MM.1S (cell line): ENCODE data around the gene HOXD1.

Experiments used
- DNase-seq: peaks from one replicate; pipeline ENCODE4 v3.0.0-alpha.2; 2015
- H2AFZ ChIP-seq: fragments of 300-600 bp; sonication (generic); 2 replicates; pipeline ENCODE4 v1.6.0; 2016; ENCODE audit warnings: antibody characterized with exemption, low read length
- H3F3A ChIP-seq: fragments of 300-600 bp; sonication (generic); 2 replicates; pipeline ENCODE4 v1.6.1; 2016; ENCODE audit warnings: mild to moderate bottlenecking, antibody characterized with exemption, low read length, moderate library complexity, mixed read lengths; ENCODE audit not compliant: insufficient read depth
- H3K27ac ChIP-seq: fragments of 300-600 bp; sonication (generic); 2 replicates; pipeline ENCODE4 v1.5.1; 2016; ENCODE audit warnings: mild to moderate bottlenecking, low read length
- H3K27me3 ChIP-seq: fragments of 300-600 bp; sonication (generic); replicated peaks from 2 replicates; pipeline ENCODE4 v1.6.0; 2016; ENCODE audit warnings: low read length; ENCODE audit not compliant: insufficient read depth
- H3K36me3 ChIP-seq: fragments of 300-600 bp; sonication (generic); replicated peaks from 2 replicates; pipeline ENCODE4 v1.6.1; 2016; ENCODE audit warnings: mild to moderate bottlenecking, low read length, mixed read lengths; ENCODE audit not compliant: insufficient read depth
- H3K4me1 ChIP-seq: fragments of 300-600 bp; sonication (generic); 2 replicates; pipeline ENCODE4 v1.6.1; 2016; ENCODE audit warnings: low read length, mixed read lengths
- H3K4me2 ChIP-seq: fragments of 300-600 bp; sonication (generic); 2 replicates; pipeline ENCODE4 v1.6.0; 2016; ENCODE audit warnings: low read depth, low read length
- H3K4me3 ChIP-seq: fragments of 300-600 bp; sonication (generic); 2 replicates; pipeline ENCODE4 v1.5.1; 2016; ENCODE audit warnings: low read length, mixed read lengths
- H3K79me2 ChIP-seq: fragments of 300-600 bp; sonication (generic); 2 replicates; pipeline ENCODE4 v1.6.1; 2016; ENCODE audit warnings: mixed run types, low read length, mixed read lengths
- H3K9ac ChIP-seq: fragments of 300-600 bp; sonication (generic); 2 replicates; pipeline ENCODE4 v1.6.1; 2016; ENCODE audit warnings: low read length, mixed read lengths
- H3K9me2 ChIP-seq: fragments of 300-600 bp; sonication (generic); replicated peaks from 2 replicates; pipeline ENCODE4 v1.6.1; 2016; ENCODE audit warnings: mild to moderate bottlenecking, low read length, mixed read lengths; ENCODE audit not compliant: insufficient read depth
- H3K9me3 ChIP-seq: fragments of 300-600 bp; sonication (generic); replicated peaks from 2 replicates; pipeline ENCODE4 v1.6.1; 2016; ENCODE audit warnings: mild to moderate bottlenecking, low read length, mixed read lengths; ENCODE audit not compliant: insufficient read depth
- H4K20me1 ChIP-seq: fragments of 300-600 bp; sonication (generic); 2 replicates; pipeline ENCODE4 v1.6.1; 2016; ENCODE audit warnings: mild to moderate bottlenecking, low read length, moderate library complexity, mixed read lengths; ENCODE audit not compliant: insufficient read depth
- CTCF ChIP-seq: fragments of 300-600 bp; sonication (generic); IDR thresholded peaks from 2 replicates; pipeline ENCODE4 v1.5.1; 2016; ENCODE audit warnings: antibody characterized with exemption, low read length, mixed read lengths
- EZH2 ChIP-seq: fragments of 300-600 bp; sonication (generic); optimal IDR thresholded peaks from 2 replicates; pipeline ENCODE3; 2017; ENCODE audit warnings: low read depth, mild to moderate bottlenecking, antibody characterized with exemption, low read length, mixed read lengths
- EZH2phosphoT487 ChIP-seq: fragments of 300-600 bp; sonication (generic); IDR thresholded peaks from 2 replicates; pipeline ENCODE4 v1.6.1; 2018; ENCODE audit warnings: antibody characterized with exemption, low read length

HOXD1 gene

GRCh38 chr2:176175709-176176607 is 12.5 kb upstream of the HOXD1 start:
- no peak overlapping the region for H3K9ac ChIP-seq
- no peak for DNase-seq
- no peaks in the 10 kb centered on the region for H4K20me1 ChIP-seq

GRCh38 chr2:176177580-176178037 is 10.9 kb upstream of the HOXD1 start:
- no peaks in the 10 kb centered on the region for H3K9me2 ChIP-seq
- H3K4me1 ChIP-seq = no peaks in the 10 kb centered on the region
- H3K4me3 ChIP-seq = peak overlapping the region; percentile 63
- H3K4me2 ChIP-seq = peak overlapping the region; percentile 65
- H3K9ac ChIP-seq = no peak overlapping the region
- DNase-seq = no peak
- no peaks in the 10 kb centered on the region for H3K9me3 ChIP-seq
- H3K27me3 ChIP-seq = no peaks in the 10 kb centered on the region
- H2AFZ ChIP-seq = peak overlapping the region; percentile 51; the same call in 1 of the 2 replicates
- H3K36me3 ChIP-seq = no peaks in the 10 kb centered on the region
- no peaks in the 10 kb centered on the region for H4K20me1 ChIP-seq
- TF ChIP-seq CTCF = no peak
- no peak overlapping the region for H3K27ac ChIP-seq
- H3K79me2 ChIP-seq = no peaks in the 10 kb centered on the region
- no peaks in the 10 kb centered on the region for H3F3A ChIP-seq

More at GRCh38 chr2:176175709-176176607, 12.5 kb upstream of the HOXD1 start:
- no peak overlapping the region for H3K4me3 ChIP-seq
- no peaks in the 10 kb centered on the region for H3F3A ChIP-seq
- no peaks in the 10 kb centered on the region for H3K4me1 ChIP-seq
- H3K79me2 ChIP-seq = no peaks in the 10 kb centered on the region
- H3K9me2 ChIP-seq = no peaks in the 10 kb centered on the region
- no peaks in the 10 kb centered on the region for H3K27me3 ChIP-seq
- H3K9me3 ChIP-seq = no peaks in the 10 kb centered on the region
- H2AFZ ChIP-seq = no peak overlapping the region
- H3K4me2 ChIP-seq = no peak overlapping the region
- no peaks in the 10 kb centered on the region for H3K36me3 ChIP-seq
- no peak overlapping the region for H3K27ac ChIP-seq
- TF ChIP-seq EZH2 = no peak
- TF ChIP-seq EZH2phosphoT487 = no peak
- TF ChIP-seq CTCF = no peak

GRCh38 chr2:176178038-176178756 is 10.3 kb upstream of the HOXD1 start:
- H3K9ac ChIP-seq = no peak overlapping the region
- no peaks in the 10 kb centered on the region for H3K4me1 ChIP-seq
- H4K20me1 ChIP-seq = no peaks in the 10 kb centered on the region
- H3K27ac ChIP-seq = no peak overlapping the region
- no peaks in the 10 kb centered on the region for H3K36me3 ChIP-seq
- H3K9me2 ChIP-seq = no peaks in the 10 kb centered on the region
- no peaks in the 10 kb centered on the region for H3F3A ChIP-seq
- TF ChIP-seq EZH2phosphoT487 (no peak), CTCF (no peak), EZH2 (no peak)
- H2AFZ ChIP-seq = peak overlapping the region; percentile 58
- no peaks in the 10 kb centered on the region for H3K27me3 ChIP-seq
- peak overlapping the region; percentile 65 for H3K4me2 ChIP-seq
- peak; percentile 49 for DNase-seq
- H3K79me2 ChIP-seq = no peaks in the 10 kb centered on the region
- H3K9me3 ChIP-seq = no peaks in the 10 kb centered on the region
- peak overlapping the region; percentile 63 for H3K4me3 ChIP-seq
